ENCODE measurements around the gene PLSCR1.
A peak's percentile ranks its signal among the peaks of the same experiment; 100 is the strongest.

GRCh38 chr3:146469150-146470017 lies 75.0 kb downstream of the PLSCR1 start, which contains the start of gene PLSCR2:
- TF ChIP-seq, protein P1, sequence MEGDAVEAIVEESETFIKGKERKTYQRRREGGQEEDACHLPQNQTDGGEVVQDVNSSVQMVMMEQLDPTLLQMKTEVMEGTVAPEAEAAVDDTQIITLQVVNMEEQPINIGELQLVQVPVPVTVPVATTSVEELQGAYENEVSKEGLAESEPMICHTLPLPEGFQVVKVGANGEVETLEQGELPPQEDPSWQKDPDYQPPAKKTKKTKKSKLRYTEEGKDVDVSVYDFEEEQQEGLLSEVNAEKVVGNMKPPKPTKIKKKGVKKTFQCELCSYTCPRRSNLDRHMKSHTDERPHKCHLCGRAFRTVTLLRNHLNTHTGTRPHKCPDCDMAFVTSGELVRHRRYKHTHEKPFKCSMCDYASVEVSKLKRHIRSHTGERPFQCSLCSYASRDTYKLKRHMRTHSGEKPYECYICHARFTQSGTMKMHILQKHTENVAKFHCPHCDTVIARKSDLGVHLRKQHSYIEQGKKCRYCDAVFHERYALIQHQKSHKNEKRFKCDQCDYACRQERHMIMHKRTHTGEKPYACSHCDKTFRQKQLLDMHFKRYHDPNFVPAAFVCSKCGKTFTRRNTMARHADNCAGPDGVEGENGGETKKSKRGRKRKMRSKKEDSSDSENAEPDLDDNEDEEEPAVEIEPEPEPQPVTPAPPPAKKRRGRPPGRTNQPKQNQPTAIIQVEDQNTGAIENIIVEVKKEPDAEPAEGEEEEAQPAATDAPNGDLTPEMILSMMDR (IDR thresholded peaks at IDR 0.05), result no peak
- peak; percentile 47 for TF ChIP-seq POLR2A (IDR thresholded peaks at IDR 0.05)

Data from prostate gland (tissue), 2 donors.